Tibial nerve (tissue), 4 donors: ENCODE data around the gene MSH5.

ENCODE experiments used
- CTCF ChIP-seq, 5 experiments: fragments of 200-600 bp in 3 of 5; fragments of 450-650 bp in 2 of 5; sonication (generic) in 3 of 5; IDR thresholded peaks; one replicate each; pipeline ENCODE4 v1.5.1; 2016 to 2019; ENCODE audit warnings: antibody characterized with exemption in 5 of 5, mild to moderate bottlenecking in 3 of 5, moderate library complexity in 2 of 5
- EP300 ChIP-seq, 2 donors: sonication (generic); formaldehyde crosslinking; IDR thresholded peaks; one replicate each; pipeline ENCODE4 v1.6.1; 2017; ENCODE audit warnings: antibody characterized with exemption in 2 of 2, mild to moderate bottlenecking in 1 of 2
- POLR2A ChIP-seq, 2 donors: fragments of 450-650 bp; IDR thresholded peaks; one replicate each; pipeline ENCODE4 v1.6.1; 2017; ENCODE audit warnings: antibody characterized with exemption in 2 of 2, mild to moderate bottlenecking in 2 of 2, moderate library complexity in 2 of 2

- TF ChIP-seq CTCF (IDR thresholded peaks at IDR 0.05) = no peak
- no peak for TF ChIP-seq POLR2A (IDR thresholded peaks at IDR 0.05)
- no peak for TF ChIP-seq EP300 (IDR thresholded peaks at IDR 0.05)
Observed at GRCh38 chr6:31764198-31764597, 24.4 kb downstream of the MSH5 start.
